GM12878 (cell line): ENCODE data around the gene GAS6. TPM values are rescaled to one million over a fixed set of nuclear protein-coding genes. Genes with fewer than 3 reads are reported as not detected.

ENCODE experiments used
- ATAC-seq: fragments of 200-7000 bp; cut with Tn5 transposase; 3 replicates; pipeline ENCODE4 v1.9.1; 2020; ENCODE audit warnings: mild to moderate bottlenecking, moderate library complexity
- BruUV-seq: library from RNA; stranded (reverse); fragments of 400-500 nt; replicated peaks from 2 replicates; lab custom pipeline; 2021; lab: Mats Ljungman, UMichigan
- CTCF ChIA-PET: fragments of 300-600 bp; sonication (Branson Sonifier 250); formaldehyde crosslinking; extraction: SDS; loops from one replicate; lab custom pipeline; 2021; ENCODE audit warnings: inconsistent platforms; lab: Yijun Ruan, JAX
- POLR2A ChIA-PET: fragments of 350-600 bp; formaldehyde crosslinking; extraction: SDS; loops from one replicate; lab custom pipeline; 2021; ENCODE audit warnings: inconsistent platforms; lab: Charles Lee
- RAD21 ChIA-PET: fragments of 300-600 bp; sonication (Branson Sonifier 250); formaldehyde crosslinking; loops from one replicate; lab custom pipeline; 2023; ENCODE audit warnings: antibody characterized with exemption; ENCODE audit not compliant: unreplicated experiment; lab: Charles Lee
- SMC1A ChIA-PET: fragments of 300-600 bp; sonication (Branson Sonifier 250); formaldehyde crosslinking; loops from one replicate; lab custom pipeline; 2023; ENCODE audit not compliant: unreplicated experiment, uncharacterized antibody; lab: Charles Lee
- DNase-seq: peaks from one replicate; pipeline ENCODE4 v3.0.0-alpha.2; 2011; ENCODE audit warnings: low read depth, low spot score
- FAIRE-seq: peaks from 3 replicates; lab custom pipeline; 2011; peaks lifted over from hg19 to GRCh38; lab: Jason Lieb, UNC
- H2AFZ ChIP-seq: 2 replicates; pipeline ENCODE4 v1.6.0; 2011; ENCODE audit warnings: low read depth, low read length, control low read depth; ENCODE audit not compliant: control insufficient read depth
- H3K27ac ChIP-seq: 2 replicates; pipeline ENCODE4 v1.5.1; 2011; ENCODE audit warnings: control low read depth; ENCODE audit not compliant: control insufficient read depth, insufficient read depth
- H3K27me3 ChIP-seq, 2 experiments: replicated peaks in 1 of 2; 2 replicates each; pipeline versions ENCODE4 v1.6.0 to v1.6.1; 2011; ENCODE audit warnings: low read length in 1 of 2; ENCODE audit not compliant: control insufficient read depth in 2 of 2, insufficient read depth in 2 of 2
- H3K36me3 ChIP-seq, 2 experiments: 2 replicates each; pipeline ENCODE4 v1.5.1; 2011; ENCODE audit warnings: low read length in 1 of 2; ENCODE audit not compliant: control insufficient read depth in 2 of 2, insufficient read depth in 2 of 2
- H3K4me1 ChIP-seq: 2 replicates; pipeline ENCODE4 v1.6.1; 2011; ENCODE audit warnings: mild to moderate bottlenecking, low read length, moderate library complexity, mixed read lengths; ENCODE audit not compliant: control insufficient read depth, insufficient read depth
- H3K4me2 ChIP-seq: 2 replicates; pipeline ENCODE4 v1.6.0; 2011; ENCODE audit warnings: control low read depth; ENCODE audit not compliant: control insufficient read depth, insufficient read depth
- H3K4me3 ChIP-seq: fragments of 200-600 bp; sonication (generic); 2 replicates; pipeline ENCODE4 v1.5.1; 2016
- H3K79me2 ChIP-seq: 2 replicates; pipeline ENCODE4 v1.6.0; 2011; ENCODE audit warnings: low read length; ENCODE audit not compliant: control insufficient read depth, insufficient read depth
- H3K9ac ChIP-seq: 2 replicates; pipeline ENCODE4 v1.8.0; 2011; ENCODE audit warnings: low read length, control low read depth, mixed read lengths; ENCODE audit not compliant: control insufficient read depth, insufficient read depth
- H3K9me3 ChIP-seq: replicated peaks from 3 replicates; pipeline ENCODE4 v1.5.1; 2011; ENCODE audit warnings: mild to moderate bottlenecking, low read length; ENCODE audit not compliant: control insufficient read depth, insufficient read depth
- H4K20me1 ChIP-seq: 2 replicates; pipeline ENCODE4 v1.6.0; 2011; ENCODE audit not compliant: control insufficient read depth, insufficient read depth
- CEBPB ChIP-seq, 2 experiments: fragments of 150-350 bp in 1 of 2; IDR thresholded peaks; 2 replicates each; pipeline ENCODE4 v1.6.1; 2012 to 2014; ENCODE audit warnings: low read depth in 2 of 2, low read length in 2 of 2, borderline replicate concordance in 1 of 2, inconsistent platforms in 1 of 2
- GABPA ChIP-seq: IDR thresholded peaks from 2 replicates; pipeline ENCODE4 v1.6.1; 2014; ENCODE audit warnings: antibody characterized with exemption, low read depth, mild to moderate bottlenecking, inconsistent platforms
- GATAD2B ChIP-seq: fragments of 450-650 bp; conservative IDR thresholded peaks from 2 replicates; pipeline ENCODE4 v1.6.1; 2017; ENCODE audit warnings: low read depth, mild to moderate bottlenecking, moderate library complexity
- IKZF1 ChIP-seq: fragments of 450-650 bp; conservative IDR thresholded peaks from 2 replicates; pipeline ENCODE4 v1.6.1; 2017; ENCODE audit warnings: antibody characterized with exemption, mild to moderate bottlenecking
- KDM1A ChIP-seq: fragments of 200-600 bp; sonication (generic); IDR thresholded peaks from 2 replicates; pipeline ENCODE4 v1.6.1; 2016; ENCODE audit warnings: borderline replicate concordance
- RUNX3 ChIP-seq: IDR thresholded peaks from 2 replicates; pipeline ENCODE4 v1.6.1; 2012; ENCODE audit warnings: low read length, inconsistent platforms
- SUPT20H ChIP-seq: IDR thresholded peaks from 2 replicates; pipeline ENCODE4 v1.6.1; 2011; ENCODE audit warnings: low read depth, mild to moderate bottlenecking, low read length, moderate library complexity, borderline replicate concordance; ENCODE audit not compliant: control insufficient read depth
- ZNF384 ChIP-seq: IDR thresholded peaks from 2 replicates; pipeline ENCODE4 v1.6.1; 2012; ENCODE audit warnings: low read depth, mild to moderate bottlenecking, low read length, improper control_type of control experiment, borderline replicate concordance
- WGBS: methylation state at CpG from one replicate; pipeline ENCODE4 v1.1.6; 2016; ENCODE audit warnings: low lambda C conversion rate; ENCODE audit not compliant: insufficient replicate concordance, insufficient coverage; ENCODE audit errors: missing lambda C conversion rate; 5-methylcytosine and 5-hydroxymethylcytosine counted together
- in situ Hi-C: fragments of 300-500 bp; cut with MboI; formaldehyde crosslinking; loops from 9 replicates; pipeline ENCODE4 v1.14.3; 2018; ENCODE audit warnings: mixed read lengths
- intact Hi-C: fragments of 100-400 bp; cut with micrococcal nuclease; formaldehyde crosslinking; loops from one replicate; pipeline ENCODE4 v1.14.2; 2022; ENCODE audit not compliant: unreplicated experiment
- polyA plus RNA-seq, 11 experiments: library from polyadenylated mRNA; depleted of rRNA in 4 of 11; unstranded in 6 of 11; stranded (reverse) in 5 of 11; fragments of >200 nt; fragmentation: Nextera tagmentation in 4 of 11; fragmentation: Illumina TruSeq in 1 of 11; extraction: Ambion mirVana in 4 of 11; extraction: Trizol in 1 of 11; gene quantifications; 1 replicate in 1 of 11; 2 replicates in 10 of 11; pipeline versions ENCODE4 v1.2.1 to v1.2.3, GENCODE V29; 2011 to 2016; ENCODE audit warnings: inconsistent platforms in 2 of 11, missing spikeins in 2 of 11, low read depth in 1 of 11
- total RNA-seq, 4 experiments: library from RNA; depleted of rRNA in 3 of 4; stranded (reverse); fragments of >200 nt in 3 of 4; fragmentation: Illumina TruSeq in 1 of 4; extraction: Trizol in 1 of 4; gene quantifications; 2 replicates each; pipeline versions ENCODE4 v1.2.1 to v1.2.3, GENCODE V29; 2013 to 2021
- TF ChIP-seq, protein P1 (sequence below): fragments of 450-650 bp; IDR thresholded peaks from 2 replicates; pipeline ENCODE4 v1.6.1; 2017; ENCODE audit warnings: low read depth, mild to moderate bottlenecking, moderate library complexity
- TF ChIP-seq, protein P2 (sequence below): IDR thresholded peaks from 2 replicates; pipeline ENCODE4 v1.6.1; 2012; ENCODE audit warnings: low read depth, low read length, improper control_type of control experiment
- TF ChIP-seq, protein P3 (sequence below): fragments of 450-650 bp; IDR thresholded peaks from 2 replicates; pipeline ENCODE4 v1.6.1; 2017; ENCODE audit warnings: antibody characterized with exemption, mild to moderate bottlenecking, moderate library complexity
- TF ChIP-seq, protein P4 (sequence below): IDR thresholded peaks from 2 replicates; pipeline ENCODE4 v1.6.1; 2012; ENCODE audit warnings: low read depth, low read length, improper control_type of control experiment
- TF ChIP-seq, protein P5 (sequence below): IDR thresholded peaks from 2 replicates; pipeline ENCODE4 v1.6.1; 2011; ENCODE audit warnings: low read depth, mild to moderate bottlenecking, low read length, moderate library complexity, borderline replicate concordance; ENCODE audit errors: extremely low read depth

GAS6 gene
- total and polyA plus RNA-seq, 10 of the 15 experiments (the other 5 are each of a cell fraction or from before 2014, with no cell fraction given), result 0.03 to 0.59 (median 0.10) TPM; not detected in 2

DNA sequence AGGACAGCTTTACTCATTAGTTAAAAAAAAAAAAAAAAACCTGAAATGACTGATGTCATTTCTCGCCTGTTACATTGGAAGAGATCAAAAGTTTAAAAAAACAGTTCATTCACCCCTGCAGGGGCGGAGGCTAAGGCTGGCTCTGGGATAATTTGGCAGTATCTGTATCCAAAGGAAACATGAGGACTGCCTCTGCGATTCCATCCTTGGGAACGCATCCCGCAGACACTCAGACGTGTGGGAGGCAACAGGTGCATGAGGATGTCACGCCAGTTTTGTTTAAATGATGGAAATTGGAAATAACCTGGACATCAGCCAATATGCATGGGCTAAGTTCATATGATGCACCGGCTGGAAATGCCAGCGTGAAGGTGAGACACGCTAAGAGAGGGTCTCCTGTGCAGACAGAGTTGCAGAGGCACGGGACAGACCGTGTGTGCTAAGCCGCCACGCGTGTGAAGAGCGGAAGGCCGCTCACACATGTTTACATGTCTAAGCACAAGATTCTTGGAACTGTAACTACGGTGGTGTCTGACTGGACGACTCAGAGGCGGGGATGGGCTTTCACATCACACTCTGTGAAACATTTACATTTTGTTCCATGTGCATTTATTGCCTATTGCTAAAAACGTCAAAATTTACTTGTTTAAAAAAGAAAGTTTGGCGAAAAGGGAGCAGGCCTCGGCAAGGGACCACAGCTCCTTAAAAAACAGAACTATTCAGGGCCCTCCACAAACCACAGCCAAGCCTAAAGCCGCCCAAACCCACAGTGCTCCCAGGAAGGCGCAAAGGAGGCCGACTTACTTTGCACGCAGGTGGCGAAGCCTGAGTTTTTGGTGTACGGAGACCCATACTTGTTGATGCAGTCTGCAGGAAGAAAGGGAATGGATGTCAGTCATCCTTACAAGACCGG, 17.9 kb downstream of the GAS6 start (continued):
- no peak for TF ChIP-seq GATAD2B
- TF ChIP-seq, protein P1, sequence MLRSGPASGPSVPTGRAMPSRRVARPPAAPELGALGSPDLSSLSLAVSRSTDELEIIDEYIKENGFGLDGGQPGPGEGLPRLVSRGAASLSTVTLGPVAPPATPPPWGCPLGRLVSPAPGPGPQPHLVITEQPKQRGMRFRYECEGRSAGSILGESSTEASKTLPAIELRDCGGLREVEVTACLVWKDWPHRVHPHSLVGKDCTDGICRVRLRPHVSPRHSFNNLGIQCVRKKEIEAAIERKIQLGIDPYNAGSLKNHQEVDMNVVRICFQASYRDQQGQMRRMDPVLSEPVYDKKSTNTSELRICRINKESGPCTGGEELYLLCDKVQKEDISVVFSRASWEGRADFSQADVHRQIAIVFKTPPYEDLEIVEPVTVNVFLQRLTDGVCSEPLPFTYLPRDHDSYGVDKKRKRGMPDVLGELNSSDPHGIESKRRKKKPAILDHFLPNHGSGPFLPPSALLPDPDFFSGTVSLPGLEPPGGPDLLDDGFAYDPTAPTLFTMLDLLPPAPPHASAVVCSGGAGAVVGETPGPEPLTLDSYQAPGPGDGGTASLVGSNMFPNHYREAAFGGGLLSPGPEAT, result no peak

DNA sequence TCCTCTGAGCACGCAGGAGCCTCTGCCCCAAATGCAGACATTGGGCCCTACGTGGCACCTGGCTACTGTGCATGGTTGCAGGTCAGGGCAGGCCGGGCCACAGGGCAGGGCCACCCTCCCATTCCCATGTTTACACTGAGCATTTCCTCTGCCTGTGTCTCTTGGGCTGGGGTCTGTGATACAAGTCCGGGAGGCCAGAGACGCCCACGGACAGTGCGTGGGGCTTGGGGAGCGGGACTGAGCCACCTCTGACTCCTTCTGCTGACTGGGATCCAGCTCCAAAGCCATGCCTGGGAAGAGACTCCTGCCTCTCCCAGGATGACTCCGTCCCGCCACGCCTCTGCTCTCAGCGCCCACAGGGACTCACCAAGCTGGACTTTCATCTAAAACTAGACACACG, 18.8 kb downstream of the GAS6 start:
- Histone ChIP-seq H3K4me2 (no peak overlapping the region), H4K20me1 (no peaks in the 10 kb centered on the region), H3K27ac (no peak overlapping the region), H2AFZ (no peak overlapping the region), H3K4me3 (no peak overlapping the region), H3K27me3 (no peaks in the 10 kb centered on the region), H3K9ac (no peak overlapping the region), H3K4me1 (no peaks in the 10 kb centered on the region), H3K9me3 (no peaks in the 10 kb centered on the region), H3K36me3 (no peaks in the 10 kb centered on the region), H3K79me2 (no peaks in the 10 kb centered on the region)
- 65% methylated on average over 13 of the region's 13 CpGs for WGBS
- BruUV-seq, result no TSS peak
- CTCF ChIA-PET, result no interaction called here
- ATAC-seq, result no peak
- RAD21 ChIA-PET, result no interaction called here
- intact Hi-C loops (no loop called here), in situ Hi-C loops (no loop called here)
- SMC1A ChIA-PET, result no interaction called here
- no peak for DNase-seq
- FAIRE-seq, result no peak
- POLR2A ChIA-PET, result no interaction called here
- TF ChIP-seq IKZF1, result no peak
- TF ChIP-seq, protein P2, sequence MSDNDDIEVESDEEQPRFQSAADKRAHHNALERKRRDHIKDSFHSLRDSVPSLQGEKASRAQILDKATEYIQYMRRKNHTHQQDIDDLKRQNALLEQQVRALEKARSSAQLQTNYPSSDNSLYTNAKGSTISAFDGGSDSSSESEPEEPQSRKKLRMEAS, result no peak
- TF ChIP-seq GABPA, result no peak
- TF ChIP-seq ZNF384, result no peak
- TF ChIP-seq, protein P3, sequence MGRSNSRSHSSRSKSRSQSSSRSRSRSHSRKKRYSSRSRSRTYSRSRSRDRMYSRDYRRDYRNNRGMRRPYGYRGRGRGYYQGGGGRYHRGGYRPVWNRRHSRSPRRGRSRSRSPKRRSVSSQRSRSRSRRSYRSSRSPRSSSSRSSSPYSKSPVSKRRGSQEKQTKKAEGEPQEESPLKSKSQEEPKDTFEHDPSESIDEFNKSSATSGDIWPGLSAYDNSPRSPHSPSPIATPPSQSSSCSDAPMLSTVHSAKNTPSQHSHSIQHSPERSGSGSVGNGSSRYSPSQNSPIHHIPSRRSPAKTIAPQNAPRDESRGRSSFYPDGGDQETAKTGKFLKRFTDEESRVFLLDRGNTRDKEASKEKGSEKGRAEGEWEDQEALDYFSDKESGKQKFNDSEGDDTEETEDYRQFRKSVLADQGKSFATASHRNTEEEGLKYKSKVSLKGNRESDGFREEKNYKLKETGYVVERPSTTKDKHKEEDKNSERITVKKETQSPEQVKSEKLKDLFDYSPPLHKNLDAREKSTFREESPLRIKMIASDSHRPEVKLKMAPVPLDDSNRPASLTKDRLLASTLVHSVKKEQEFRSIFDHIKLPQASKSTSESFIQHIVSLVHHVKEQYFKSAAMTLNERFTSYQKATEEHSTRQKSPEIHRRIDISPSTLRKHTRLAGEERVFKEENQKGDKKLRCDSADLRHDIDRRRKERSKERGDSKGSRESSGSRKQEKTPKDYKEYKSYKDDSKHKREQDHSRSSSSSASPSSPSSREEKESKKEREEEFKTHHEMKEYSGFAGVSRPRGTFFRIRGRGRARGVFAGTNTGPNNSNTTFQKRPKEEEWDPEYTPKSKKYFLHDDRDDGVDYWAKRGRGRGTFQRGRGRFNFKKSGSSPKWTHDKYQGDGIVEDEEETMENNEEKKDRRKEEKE, result no peak
- TF ChIP-seq, protein P4, sequence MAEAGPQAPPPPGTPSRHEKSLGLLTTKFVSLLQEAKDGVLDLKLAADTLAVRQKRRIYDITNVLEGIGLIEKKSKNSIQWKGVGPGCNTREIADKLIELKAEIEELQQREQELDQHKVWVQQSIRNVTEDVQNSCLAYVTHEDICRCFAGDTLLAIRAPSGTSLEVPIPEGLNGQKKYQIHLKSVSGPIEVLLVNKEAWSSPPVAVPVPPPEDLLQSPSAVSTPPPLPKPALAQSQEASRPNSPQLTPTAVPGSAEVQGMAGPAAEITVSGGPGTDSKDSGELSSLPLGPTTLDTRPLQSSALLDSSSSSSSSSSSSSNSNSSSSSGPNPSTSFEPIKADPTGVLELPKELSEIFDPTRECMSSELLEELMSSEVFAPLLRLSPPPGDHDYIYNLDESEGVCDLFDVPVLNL, result no peak
- TF ChIP-seq CEBPB (IDR thresholded peaks at IDR 0.05; ENCODE audit: borderline replicate concordance in 1 of 2, low read depth in 2 of 2, low read length in 2 of 2), result no peak
- TF ChIP-seq SUPT20H, result no peak
- TF ChIP-seq RUNX3, result no peak
- TF ChIP-seq KDM1A, result no peak
- TF ChIP-seq, protein P5, sequence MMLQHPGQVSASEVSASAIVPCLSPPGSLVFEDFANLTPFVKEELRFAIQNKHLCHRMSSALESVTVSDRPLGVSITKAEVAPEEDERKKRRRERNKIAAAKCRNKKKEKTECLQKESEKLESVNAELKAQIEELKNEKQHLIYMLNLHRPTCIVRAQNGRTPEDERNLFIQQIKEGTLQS, result no peak
